Body of pancreas (tissue), 4 donors: ENCODE measurements around the gene MCAT. TPM values are rescaled to one million over a fixed set of nuclear protein-coding genes. Genes with fewer than 3 reads are reported as not detected.

Experiments used
- ATAC-seq: fragments of 150-250 bp; one replicate; pipeline ENCODE4 v1.9.1; 2016
- DNase-seq, 4 donors: peaks; one replicate each; pipeline ENCODE4 v3.0.0-alpha.2; 2019
- H3K27ac ChIP-seq, 4 donors: fragments of 200-600 bp; sonication (generic); 1 replicate in 3 of 4; 2 replicates in 1 of 4; pipeline versions ENCODE4 v1.5.1 to v1.6.1; 2016 to 2019; ENCODE audit warnings: mild to moderate bottlenecking in 1 of 4, mixed read lengths in 1 of 4, moderate library complexity in 1 of 4
- H3K27me3 ChIP-seq, 2 donors: fragments of 200-600 bp; sonication (generic); one replicate each; pipeline ENCODE4 v1.6.0; 2016; ENCODE audit warnings: mild to moderate bottlenecking in 1 of 2
- H3K36me3 ChIP-seq, 2 donors: fragments of 200-600 bp; sonication (generic); replicated peaks in 1 of 2; 2 replicates each; pipeline ENCODE4 v1.5.1; 2016; ENCODE audit warnings: low read depth in 2 of 2; ENCODE audit not compliant: insufficient read depth in 1 of 2
- H3K4me1 ChIP-seq: fragments of 200-600 bp; sonication (generic); one replicate; pipeline ENCODE4 v1.6.0; 2016
- H3K4me3 ChIP-seq, 2 donors: fragments of 200-600 bp; sonication (generic); 1 replicate in 1 of 2; 2 replicates in 1 of 2; pipeline ENCODE4 v1.5.1; 2016 to 2019
- H3K9me3 ChIP-seq, 3 donors: fragments of 200-600 bp; sonication (generic); 1 replicate in 2 of 3; 2 replicates in 1 of 3; pipeline ENCODE4 v1.5.1; 2016
- CTCF ChIP-seq, 7 experiments: fragments of 450-650 bp in 4 of 7; fragments of 200-600 bp in 3 of 7; sonication (generic) in 3 of 7; IDR thresholded peaks; one replicate each; pipeline ENCODE4 v1.5.1; 2016 to 2019; ENCODE audit warnings: antibody characterized with exemption in 7 of 7
- POLR2A ChIP-seq, 3 donors: fragments of 450-650 bp; IDR thresholded peaks; one replicate each; pipeline ENCODE4 v1.6.1; 2016; ENCODE audit warnings: antibody characterized with exemption in 3 of 3, mild to moderate bottlenecking in 2 of 3
- WGBS, 2 donors: methylation state at CpG; one replicate each; pipeline ENCODE4 v1.1.5; 2017; 5-methylcytosine and 5-hydroxymethylcytosine counted together
- intact Hi-C: fragments of 100-400 bp; cut with DNase I; formaldehyde crosslinking; loops from one replicate; pipeline ENCODE4 v1.15.1; 2023
- total RNA-seq, 2 donors: library from RNA; depleted of rRNA; stranded (reverse); fragments of >200 nt; gene quantifications; one replicate each; pipeline ENCODE4 v1.1.0, GENCODE V29; 2016

Gene MCAT
- total RNA-seq, 2 donors from 2014 or later, result 28.8 to 50.8 TPM

- Histone ChIP-seq H3K4me3 (no peak overlapping the region), H3K27ac (no peak overlapping the region), H3K36me3 (peaks cover 0 to 14% of the 10 kb centered on the region in 2 donors), H3K27me3 (no peaks in the 10 kb centered on the region), H3K4me1 (peaks cover 13% of the 10 kb centered on the region), H3K9me3 (no peaks in the 10 kb centered on the region)
- TF ChIP-seq CTCF (IDR thresholded peaks at IDR 0.05), result no peak
- no peak for TF ChIP-seq POLR2A (IDR thresholded peaks at IDR 0.05)
- no peak for ATAC-seq
- 85 to 91% methylated on average over 7 to 10 of the region's 10 CpGs for WGBS, 2 donors
- intact Hi-C loops, result no loop called here
- no peak for DNase-seq
Measured at GRCh38 chr22:43182118-43182517, 38.9 kb upstream of the MCAT start.

GRCh38 chr22:43181321-43182076, 38.3 kb upstream of the MCAT start:
- Histone ChIP-seq H3K4me3 (no peak overlapping the region), H3K27me3 (no peaks in the 10 kb centered on the region), H3K9me3 (no peaks in the 10 kb centered on the region), H3K36me3 (peaks cover 0 to 14% of the 10 kb centered on the region in 2 donors), H3K27ac (no peak overlapping the region), H3K4me1 (peaks cover 13% of the 10 kb centered on the region)
- 88 to 93% methylated on average over 10 to 13 of the region's 13 CpGs for whole genome bisulfite sequencing, 2 donors
- intact Hi-C loops, result no loop called here
- ATAC-seq (no peak), DNase-seq (no peak)
- TF ChIP-seq POLR2A (IDR thresholded peaks at IDR 0.05) (no peak), CTCF (IDR thresholded peaks at IDR 0.05) (no peak)

- DNase-seq (no peak), ATAC-seq (no peak)
- Histone ChIP-seq H3K9me3 (no peaks in the 10 kb centered on the region), H3K36me3 (peaks cover 0 to 14% of the 10 kb centered on the region in 2 donors), H3K27me3 (no peaks in the 10 kb centered on the region), H3K4me1 (peaks cover 5% of the 10 kb centered on the region), H3K27ac (no peak overlapping the region), H3K4me3 (no peak overlapping the region)
- no peak for TF ChIP-seq CTCF (IDR thresholded peaks at IDR 0.05)
- no peak for TF ChIP-seq POLR2A (IDR thresholded peaks at IDR 0.05)
- WGBS, 2 donors, result 95% methylated on average over 15 of the region's 15 CpGs; no CpG with 5 or more reads in 1 of the 2 donors
- intact Hi-C loops, result no loop called here
Measured at GRCh38 chr22:43180670-43181069, 37.5 kb upstream of the MCAT start.

- Histone ChIP-seq H3K4me3 (no peak overlapping the region), H3K9me3 (no peaks in the 10 kb centered on the region), H3K36me3 (peaks cover 0 to 17% of the 10 kb centered on the region in 2 donors), H3K27me3 (no peaks in the 10 kb centered on the region), H3K27ac (no peak overlapping the region), H3K4me1 (no peaks in the 10 kb centered on the region)
- DNase-seq (no peak), ATAC-seq (no peak)
- intact Hi-C loops, result no loop called here
- TF ChIP-seq POLR2A (IDR thresholded peaks at IDR 0.05) (no peak), CTCF (IDR thresholded peaks at IDR 0.05) (no peak)
- 94 to 97% methylated on average over 14 to 15 of the region's 15 CpGs for WGBS, 2 donors
Measured at GRCh38 chr22:43179911-43180195, 36.7 kb upstream of the MCAT start.
